ENCODE data around the gene CHL1. TPM values are rescaled to one million over a fixed set of nuclear protein-coding genes. Genes with fewer than 3 reads are reported as not detected.

Gene CHL1
- polyA plus RNA-seq, 2 of the 4 experiments (the other 2 are of a cell fraction): 0.05 TPM; not detected in 1

- H3K4me3 ChIP-seq: no peak overlapping the region
- 4% methylated on average over 4 of the region's 4 CpGs for WGBS (ENCODE audit: missing lambda C conversion rate)
- POLR2A ChIA-PET: no interaction called here
- TF ChIP-seq FOXS1 (CRISPR knock-in tag; IDR thresholded peaks at IDR 0.05): no peak
- TF ChIP-seq CHD4 (IDR thresholded peaks at IDR 0.05; ENCODE audit: borderline replicate concordance): no peak
- no peak for TF ChIP-seq GATA3 (IDR thresholded peaks at IDR 0.05; ENCODE audit: borderline replicate concordance)
- no peak for TF ChIP-seq CEBPB (IDR thresholded peaks at IDR 0.05)
- no peak for TF ChIP-seq MAZ (IDR thresholded peaks at IDR 0.05; ENCODE audit: borderline replicate concordance, low read depth, low read length)
- no peak for TF ChIP-seq PBX3 (IDR thresholded peaks at IDR 0.05)
- no peak for TF ChIP-seq KDM1A (IDR thresholded peaks at IDR 0.05; ENCODE audit: low read depth)
- TF ChIP-seq CTCF (IDR thresholded peaks at IDR 0.05): no peak
- TF ChIP-seq HEYL (CRISPR knock-in tag; IDR thresholded peaks at IDR 0.05): no peak
- no peak for TF ChIP-seq RARB (CRISPR knock-in tag; IDR thresholded peaks at IDR 0.05)
- TF ChIP-seq POLR2AphosphoS2 (conservative IDR thresholded peaks at IDR 0.05; ENCODE audit: low read length): no peak
- TF ChIP-seq E2F6 (IDR thresholded peaks at IDR 0.05; ENCODE audit: borderline replicate concordance, low read depth): no peak
- no peak for TF ChIP-seq EHF (CRISPR knock-in tag; IDR thresholded peaks at IDR 0.05)
- H3K4me2 ChIP-seq: no peak overlapping the region
- ATAC-seq (no peak), FAIRE-seq (no peak), DNase-seq (ENCODE audit: low read depth in 1 of 2, low spot score in 1 of 2) (no peak)
- H3K9me3 ChIP-seq: no peaks in the 10 kb centered on the region
- H3K27ac ChIP-seq: no peak overlapping the region
- H3K4me1 ChIP-seq: no peaks in the 10 kb centered on the region
- CTCF ChIA-PET: no interaction called here
Measured at GRCh38 chr3:212432-212831, 15.9 kb downstream of the CHL1 start.

- Histone ChIP-seq H3K4me1 (no peaks in the 10 kb centered on the region), H3K9me3 (no peaks in the 10 kb centered on the region), H3K4me3 (no peak overlapping the region), H3K4me2 (no peak overlapping the region), H3K27ac (no peak overlapping the region)
- FAIRE-seq (no peak), ATAC-seq (no peak), DNase-seq (ENCODE audit: low read depth in 1 of 2, low spot score in 1 of 2) (no peak)
- CTCF ChIA-PET: interaction anchor here (1.6 kb wide), 1 partner anchor 13 kb away, joined by 3 read pairs; no protein-coding TSS in a partner anchor
- POLR2A ChIA-PET: no interaction called here
- no peak for TF ChIP-seq ZSCAN20 (CRISPR knock-in tag; IDR thresholded peaks at IDR 0.05)
- TF ChIP-seq SREBF2 (IDR thresholded peaks at IDR 0.05): no peak
- TF ChIP-seq NFE2L2 (conservative IDR thresholded peaks at IDR 0.05; ENCODE audit: low read length): no peak
- no peak for TF ChIP-seq POLR2A (IDR thresholded peaks at IDR 0.05; ENCODE audit: low read length)
- no peak for TF ChIP-seq RFX5 (IDR thresholded peaks at IDR 0.05)
- no peak for TF ChIP-seq RCOR1 (IDR thresholded peaks at IDR 0.05; ENCODE audit: low read depth, low read length)
- no peak for TF ChIP-seq ZFP36 (IDR thresholded peaks at IDR 0.05; ENCODE audit: borderline replicate concordance, partially characterized antibody)
- no peak for TF ChIP-seq E2F6 (IDR thresholded peaks at IDR 0.05; ENCODE audit: borderline replicate concordance, low read depth)
- TF ChIP-seq HMGXB4 (CRISPR knock-in tag; IDR thresholded peaks at IDR 0.05; ENCODE audit: borderline replicate concordance): no peak
- no peak for TF ChIP-seq FOSB (CRISPR knock-in tag; IDR thresholded peaks at IDR 0.05)
- no peak for TF ChIP-seq KDM5A (IDR thresholded peaks at IDR 0.05)
- no peak for TF ChIP-seq ZNF302 (CRISPR knock-in tag; IDR thresholded peaks at IDR 0.05)
- no peak for TF ChIP-seq TFCP2L1 (CRISPR knock-in tag; IDR thresholded peaks at IDR 0.05)
- TF ChIP-seq HES2 (IDR thresholded peaks at IDR 0.05): no peak
- TF ChIP-seq RAD21 (conservative IDR thresholded peaks at IDR 0.05 in 1 of 2, IDR thresholded peaks at IDR 0.05 in 1 of 2): no peak
- WGBS (ENCODE audit: missing lambda C conversion rate): 18% methylated on average over 5 of the region's 5 CpGs
Measured at GRCh38 chr3:217099-217813, 20.7 kb downstream of the CHL1 start.

All from A549 (cell line).